HEK293 (cell line): ENCODE measurements around the gene FBXL4.

Source experiments
- HIC1 ChIP-seq: fragments of 450-650 bp; formaldehyde crosslinking; IDR thresholded peaks from 2 replicates; pipeline ENCODE4 v1.5.1; 2016; ENCODE audit warnings: missing biosample characterization, missing genetic modification characterization
- SP2 ChIP-seq: fragments of 450-650 bp; formaldehyde crosslinking; IDR thresholded peaks from 2 replicates; pipeline ENCODE4 v1.5.1; 2016; ENCODE audit warnings: missing biosample characterization, missing genetic modification characterization
- ZNF274 ChIP-seq, 2 experiments: fragments of 200-500 bp in 1 of 2; fragments of 450-650 bp in 1 of 2; sonication (Bioruptor generic) in 1 of 2; formaldehyde crosslinking in 1 of 2; IDR thresholded peaks; 2 replicates each; pipeline versions ENCODE4 v1.5.1 to v1.6.1; 2014 to 2016; ENCODE audit warnings: borderline replicate concordance in 1 of 2, inconsistent platforms in 1 of 2, low read length in 1 of 2, missing biosample characterization in 1 of 2, missing genetic modification characterization in 1 of 2
- ZNF596 ChIP-seq: fragments of 450-650 bp; IDR thresholded peaks from 2 replicates; pipeline ENCODE4 v1.5.0; 2018; ENCODE audit warnings: missing biosample characterization, mild to moderate bottlenecking, missing genetic modification characterization, moderate library complexity
- ZNF707 ChIP-seq: fragments of 450-650 bp; formaldehyde crosslinking; IDR thresholded peaks from 2 replicates; pipeline ENCODE4 v1.5.1; 2016; ENCODE audit warnings: missing biosample characterization, missing genetic modification characterization
- ZNF777 ChIP-seq: fragments of 450-650 bp; formaldehyde crosslinking; IDR thresholded peaks from 2 replicates; pipeline ENCODE4 v1.5.1; 2017; ENCODE audit warnings: missing biosample characterization, missing genetic modification characterization, borderline replicate concordance
- TF ChIP-seq, protein P1 (sequence below): fragments of 450-650 bp; formaldehyde crosslinking; IDR thresholded peaks from 2 replicates; pipeline ENCODE4 v1.5.1; 2016; ENCODE audit warnings: missing biosample characterization, missing genetic modification characterization

- TF ChIP-seq ZNF777 (no peak), HIC1 (no peak), ZNF596 (tag by site-specific recombination) (no peak), ZNF707 (tag by site-specific recombination) (no peak), ZNF274 (IDR thresholded peaks at IDR 0.05; ENCODE audit: low read length) (no peak), ZNF274 (tag by site-specific recombination; IDR thresholded peaks at IDR 0.05; ENCODE audit: borderline replicate concordance) (no peak), SP2 (no peak)
- TF ChIP-seq, protein P1, sequence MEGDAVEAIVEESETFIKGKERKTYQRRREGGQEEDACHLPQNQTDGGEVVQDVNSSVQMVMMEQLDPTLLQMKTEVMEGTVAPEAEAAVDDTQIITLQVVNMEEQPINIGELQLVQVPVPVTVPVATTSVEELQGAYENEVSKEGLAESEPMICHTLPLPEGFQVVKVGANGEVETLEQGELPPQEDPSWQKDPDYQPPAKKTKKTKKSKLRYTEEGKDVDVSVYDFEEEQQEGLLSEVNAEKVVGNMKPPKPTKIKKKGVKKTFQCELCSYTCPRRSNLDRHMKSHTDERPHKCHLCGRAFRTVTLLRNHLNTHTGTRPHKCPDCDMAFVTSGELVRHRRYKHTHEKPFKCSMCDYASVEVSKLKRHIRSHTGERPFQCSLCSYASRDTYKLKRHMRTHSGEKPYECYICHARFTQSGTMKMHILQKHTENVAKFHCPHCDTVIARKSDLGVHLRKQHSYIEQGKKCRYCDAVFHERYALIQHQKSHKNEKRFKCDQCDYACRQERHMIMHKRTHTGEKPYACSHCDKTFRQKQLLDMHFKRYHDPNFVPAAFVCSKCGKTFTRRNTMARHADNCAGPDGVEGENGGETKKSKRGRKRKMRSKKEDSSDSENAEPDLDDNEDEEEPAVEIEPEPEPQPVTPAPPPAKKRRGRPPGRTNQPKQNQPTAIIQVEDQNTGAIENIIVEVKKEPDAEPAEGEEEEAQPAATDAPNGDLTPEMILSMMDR (tag by site-specific recombination) = no peak
These were observed 67.3 kb downstream of the FBXL4 start for GRCh38 chr6:98880486-98880885.
